ENCODE results near the gene SIRT1.
A peak's percentile ranks its signal among the peaks of the same experiment; 100 is the strongest.
"Not testable (repeated sequence)": the region's sequence is repeated elsewhere in the genome, so short reads cannot be mapped to it uniquely, and the experiment has no call there.

Gene SIRT1

DNA sequence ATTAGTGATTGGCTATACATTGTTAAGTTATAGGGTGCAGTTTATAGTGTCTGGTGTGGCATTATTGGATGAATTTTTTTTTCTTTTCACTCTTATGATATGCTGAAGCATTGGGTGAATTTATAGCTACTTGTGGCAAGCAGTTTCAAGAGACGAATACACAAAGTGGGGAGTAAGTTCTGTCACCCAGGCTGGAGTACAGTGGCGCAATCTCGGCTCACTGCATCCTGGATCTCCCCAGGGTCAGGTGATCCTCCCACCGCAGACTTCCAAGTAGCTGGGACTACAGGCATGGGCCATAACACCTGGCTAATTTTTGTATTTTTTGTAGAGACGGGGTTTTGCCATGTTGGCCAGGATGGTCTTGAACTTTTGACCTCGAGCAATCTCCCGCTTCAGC, 6.3 kb upstream of the SIRT1 start:
- DNase-seq, result no peak

DNA sequence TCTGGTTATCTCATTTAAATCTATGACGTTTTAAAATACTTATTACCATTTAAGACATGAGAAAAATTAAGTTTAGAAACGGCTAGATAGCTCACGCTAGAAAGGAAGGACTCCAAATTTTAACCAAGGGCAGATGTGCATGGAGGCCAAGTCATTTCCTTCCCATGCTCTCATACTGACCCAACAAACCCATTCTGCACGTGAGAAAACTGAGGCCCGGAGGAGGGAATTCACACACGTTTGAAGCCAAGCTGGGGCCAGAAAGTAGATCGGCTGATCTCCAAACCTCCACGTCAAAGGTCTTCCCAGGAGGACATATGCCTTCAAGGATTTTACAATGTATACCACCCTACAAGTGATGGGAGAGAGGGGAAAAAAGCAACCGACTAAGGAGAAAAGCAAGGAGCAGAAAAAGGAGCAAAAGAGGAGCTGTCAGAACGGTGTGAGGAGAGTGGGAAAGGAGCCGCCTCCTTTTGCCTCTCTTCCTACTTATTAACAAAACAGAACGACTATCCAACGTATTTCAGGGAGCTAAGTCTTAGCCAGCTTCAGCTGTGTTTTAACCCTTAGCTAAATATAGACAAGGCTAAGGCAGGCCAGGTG, 645 bp upstream of the SIRT1 start:
- DNase-seq, result no peak

DNA sequence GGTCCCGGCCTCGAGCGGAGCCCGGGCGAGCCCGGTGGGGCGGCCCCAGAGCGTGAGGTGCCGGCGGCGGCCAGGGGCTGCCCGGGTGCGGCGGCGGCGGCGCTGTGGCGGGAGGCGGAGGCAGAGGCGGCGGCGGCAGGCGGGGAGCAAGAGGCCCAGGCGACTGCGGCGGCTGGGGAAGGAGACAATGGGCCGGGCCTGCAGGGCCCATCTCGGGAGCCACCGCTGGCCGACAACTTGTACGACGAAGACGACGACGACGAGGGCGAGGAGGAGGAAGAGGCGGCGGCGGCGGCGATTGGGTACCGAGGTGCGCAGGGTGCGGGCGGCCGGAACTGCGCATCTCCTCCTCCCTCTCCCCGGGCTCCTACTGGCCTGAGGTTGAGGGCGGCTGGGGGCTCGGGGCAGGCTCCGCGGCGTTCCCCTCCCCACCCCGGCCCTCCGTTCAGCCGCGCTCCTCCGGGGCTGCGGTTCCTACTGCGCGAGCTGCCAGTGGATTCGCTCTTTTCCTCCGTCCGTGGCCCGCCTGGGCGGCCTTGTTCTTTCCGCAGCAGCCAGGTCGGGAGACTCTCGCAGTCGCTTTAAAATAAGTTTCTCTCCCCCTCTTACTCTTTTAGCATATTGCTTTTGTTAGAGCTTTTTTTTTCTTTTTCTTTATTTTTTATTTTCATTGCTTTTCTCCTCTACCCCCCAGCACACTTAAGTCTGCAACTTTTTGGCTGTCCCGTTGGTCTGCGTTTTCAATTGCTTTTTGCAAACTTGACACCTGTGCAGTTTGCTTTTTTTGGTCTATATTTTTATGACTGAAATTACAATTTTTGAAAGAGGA, 600 bp downstream of the SIRT1 start:
- DNase-seq, result peak; percentile 8

DNA sequence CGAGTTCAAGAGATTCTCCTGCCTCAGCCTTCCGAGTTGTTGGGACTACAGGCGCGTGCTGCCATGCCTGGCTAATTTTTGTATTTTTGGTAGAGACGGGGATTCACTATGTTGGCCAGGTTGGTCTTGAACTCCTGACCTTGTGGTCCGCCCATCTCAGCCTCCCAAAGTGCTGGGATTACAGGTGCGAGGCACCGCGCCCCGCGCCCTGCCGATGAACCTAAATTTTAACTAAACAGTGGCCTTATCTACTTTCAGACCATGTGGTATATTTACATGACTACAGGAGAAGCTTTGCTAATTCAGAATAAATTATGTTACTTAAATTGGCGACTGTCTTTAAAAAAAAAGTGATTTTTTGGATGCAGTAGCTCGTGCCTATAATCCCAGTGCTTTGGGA, 9.2 kb downstream of the SIRT1 start:
- no peak for DNase-seq

DNA sequence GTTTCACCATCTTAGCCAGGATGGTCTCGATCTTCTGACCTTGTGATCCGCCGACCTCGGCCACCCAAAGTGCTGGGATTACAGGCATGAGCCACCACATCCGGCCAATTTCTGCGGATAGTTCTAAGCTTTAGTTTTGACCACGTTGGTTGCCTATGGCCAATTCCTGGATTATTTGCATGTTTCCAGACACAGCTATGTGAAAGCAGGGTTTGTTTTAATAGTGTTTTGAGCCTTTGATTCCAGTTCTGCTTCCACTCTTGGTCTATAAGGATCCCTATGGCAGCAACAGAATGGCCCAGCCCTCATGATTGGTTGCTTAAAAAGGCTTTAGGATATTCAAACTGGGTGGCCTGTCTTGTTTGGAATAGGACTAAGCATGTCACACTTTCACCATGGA, 19.1 kb downstream of the SIRT1 start:
- DNase-seq, result no peak

DNA sequence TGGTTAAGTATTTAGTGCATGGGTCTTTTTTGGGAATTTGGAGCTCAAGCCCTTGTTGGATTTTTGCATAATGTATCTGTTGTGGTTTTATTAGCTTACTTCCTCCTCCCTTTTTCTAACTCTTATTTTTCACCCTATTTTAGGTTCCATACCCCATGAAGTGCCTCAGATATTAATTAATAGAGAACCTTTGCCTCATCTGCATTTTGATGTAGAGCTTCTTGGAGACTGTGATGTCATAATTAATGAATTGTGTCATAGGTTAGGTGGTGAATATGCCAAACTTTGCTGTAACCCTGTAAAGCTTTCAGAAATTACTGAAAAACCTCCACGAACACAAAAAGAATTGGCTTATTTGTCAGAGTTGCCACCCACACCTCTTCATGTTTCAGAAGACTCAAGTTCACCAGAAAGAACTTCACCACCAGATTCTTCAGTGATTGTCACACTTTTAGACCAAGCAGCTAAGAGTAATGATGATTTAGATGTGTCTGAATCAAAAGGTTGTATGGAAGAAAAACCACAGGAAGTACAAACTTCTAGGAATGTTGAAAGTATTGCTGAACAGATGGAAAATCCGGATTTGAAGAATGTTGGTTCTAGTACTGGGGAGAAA, 28.0 kb downstream of the SIRT1 start:
- no peak for DNase-seq

DNA sequence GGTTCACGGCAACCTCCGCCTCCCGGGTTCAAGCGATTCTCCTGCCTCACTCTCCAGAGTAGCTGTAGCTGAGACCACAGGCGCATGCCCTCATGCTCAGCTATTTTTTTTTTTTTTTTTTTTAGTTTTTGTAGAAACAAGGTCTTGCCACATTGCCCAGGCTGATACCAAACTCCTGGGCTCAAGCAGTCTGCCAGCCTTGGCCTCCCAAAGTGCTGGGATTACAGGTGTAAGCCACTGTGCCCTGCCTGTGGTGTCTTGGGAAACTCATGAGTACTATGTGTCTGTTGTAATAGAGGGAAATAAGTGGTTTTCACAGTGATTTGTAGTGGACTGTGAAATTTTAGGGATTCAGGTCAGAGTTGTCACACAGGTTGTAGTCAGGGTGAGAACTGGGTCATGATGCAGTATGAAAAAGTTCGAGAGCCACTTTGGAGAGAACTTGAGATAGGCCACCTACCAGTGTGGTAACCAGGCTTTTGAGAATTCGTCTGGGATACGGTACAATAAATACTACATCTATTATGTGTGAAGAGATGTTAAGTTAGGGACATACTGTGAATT, 30.4 kb downstream of the SIRT1 start:
- no peak for DNase-seq

DNA sequence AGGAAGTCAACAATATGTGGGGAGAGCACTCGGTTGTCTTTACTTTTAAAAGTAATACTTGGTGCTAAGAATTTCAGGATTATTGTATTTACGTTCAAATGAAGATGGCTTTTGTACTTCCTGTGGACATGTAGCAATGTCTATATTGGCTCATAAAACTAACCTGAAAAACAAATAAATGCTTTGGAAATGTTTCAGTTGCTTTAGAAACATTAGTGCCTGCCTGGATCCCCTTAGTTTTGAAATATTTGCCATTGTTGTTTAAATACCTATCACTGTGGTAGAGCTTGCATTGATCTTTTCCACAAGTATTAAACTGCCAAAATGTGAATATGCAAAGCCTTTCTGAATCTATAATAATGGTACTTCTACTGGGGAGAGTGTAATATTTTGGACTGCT, 32.7 kb downstream of the SIRT1 start:
- no peak for DNase-seq

DNA sequence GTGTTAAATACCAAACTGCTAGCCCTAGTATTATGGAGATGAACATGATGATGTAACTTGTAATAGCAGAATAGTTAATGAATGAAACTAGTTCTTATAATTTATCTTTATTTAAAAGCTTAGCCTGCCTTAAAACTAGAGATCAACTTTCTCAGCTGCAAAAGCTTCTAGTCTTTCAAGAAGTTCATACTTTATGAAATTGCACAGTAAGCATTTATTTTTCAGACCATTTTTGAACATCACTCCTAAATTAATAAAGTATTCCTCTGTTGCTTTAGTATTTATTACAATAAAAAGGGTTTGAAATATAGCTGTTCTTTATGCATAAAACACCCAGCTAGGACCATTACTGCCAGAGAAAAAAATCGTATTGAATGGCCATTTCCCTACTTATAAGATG, 33.2 kb downstream of the SIRT1 start:
- DNase-seq, result no peak

DNA sequence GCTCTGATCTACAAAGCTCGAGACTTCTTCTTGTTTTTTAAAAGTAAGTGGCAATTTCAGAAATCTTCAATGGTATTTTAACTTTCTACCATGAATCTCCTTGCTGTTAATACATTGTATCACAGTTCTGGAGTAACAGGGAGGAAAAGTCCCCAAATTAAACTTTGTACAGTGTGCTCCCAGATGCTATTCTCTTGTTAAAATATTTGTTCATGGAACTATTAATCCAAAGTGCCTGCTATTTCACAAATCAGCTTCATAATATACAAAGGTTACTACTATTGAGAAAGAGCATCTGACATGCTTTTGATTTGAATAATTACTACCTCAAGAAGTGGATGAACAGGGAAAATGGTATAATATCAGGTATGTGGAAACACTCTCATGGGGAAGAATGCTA, 36.6 kb downstream of the SIRT1 start:
- DNase-seq, result no peak

DNA sequence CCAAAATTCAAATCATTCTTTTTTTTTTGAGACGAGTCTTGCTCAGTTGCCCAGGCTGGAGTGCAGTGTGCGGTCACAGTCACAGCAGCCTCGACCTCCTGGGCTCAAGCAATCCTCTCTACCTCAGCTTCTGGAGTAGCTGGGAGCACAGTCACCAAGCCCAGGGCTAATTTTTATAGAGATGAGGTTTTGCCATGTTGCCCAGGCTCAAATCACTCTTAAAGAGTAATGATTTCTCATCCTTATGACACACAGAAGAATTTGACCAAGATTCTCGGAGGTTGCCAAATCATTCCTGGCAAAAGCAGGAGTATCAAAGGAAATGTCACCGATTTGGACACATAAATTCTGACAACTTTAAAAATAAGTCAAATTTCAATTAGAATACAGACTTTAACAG, 39.1 kb downstream of the SIRT1 start:
- no peak for DNase-seq

DNA sequence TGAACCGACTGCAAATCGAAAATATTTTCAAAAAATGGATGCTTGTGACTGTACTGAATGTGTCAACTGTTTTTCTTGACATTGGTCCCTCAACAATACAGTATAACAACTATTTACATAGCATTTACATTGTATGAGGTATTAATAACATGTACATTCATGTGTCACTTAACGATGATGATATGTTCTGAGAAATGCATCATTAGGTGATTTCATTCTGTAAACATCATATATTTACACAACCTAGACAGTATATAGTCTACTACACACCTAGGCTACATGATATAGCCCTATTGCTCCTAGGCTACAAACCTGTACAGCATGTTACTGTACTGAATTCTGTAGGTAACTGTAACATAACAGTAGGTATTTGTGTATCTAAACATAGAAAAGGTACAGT, 39.7 kb downstream of the SIRT1 start:
- DNase-seq, result no peak

DNA sequence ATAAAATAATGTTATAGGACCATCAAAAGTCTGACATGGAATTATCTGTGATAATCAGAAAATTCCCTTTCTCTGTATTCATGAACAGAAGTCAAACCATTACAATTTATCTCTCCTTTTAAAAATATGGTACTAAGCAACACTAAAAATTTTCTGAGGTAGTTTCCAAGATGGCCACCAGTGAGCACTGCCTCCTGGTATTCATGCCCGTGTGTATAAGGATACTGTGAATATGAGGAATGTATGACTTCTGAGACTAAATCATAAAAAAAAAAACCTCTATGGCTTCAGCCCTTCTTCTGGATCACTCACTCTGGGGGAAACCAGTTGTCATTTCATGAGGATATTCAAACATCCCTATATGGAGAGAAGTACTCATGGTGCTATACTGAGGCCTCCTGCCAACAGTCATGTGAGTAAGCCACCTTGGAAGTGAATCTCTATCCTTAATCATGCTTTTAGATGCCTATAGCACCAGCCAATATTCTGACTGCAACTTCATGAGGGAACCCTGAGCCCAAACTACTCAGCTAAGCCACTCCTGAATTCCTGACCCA, 41.1 kb downstream of the SIRT1 start:
- no peak for DNase-seq

DNA sequence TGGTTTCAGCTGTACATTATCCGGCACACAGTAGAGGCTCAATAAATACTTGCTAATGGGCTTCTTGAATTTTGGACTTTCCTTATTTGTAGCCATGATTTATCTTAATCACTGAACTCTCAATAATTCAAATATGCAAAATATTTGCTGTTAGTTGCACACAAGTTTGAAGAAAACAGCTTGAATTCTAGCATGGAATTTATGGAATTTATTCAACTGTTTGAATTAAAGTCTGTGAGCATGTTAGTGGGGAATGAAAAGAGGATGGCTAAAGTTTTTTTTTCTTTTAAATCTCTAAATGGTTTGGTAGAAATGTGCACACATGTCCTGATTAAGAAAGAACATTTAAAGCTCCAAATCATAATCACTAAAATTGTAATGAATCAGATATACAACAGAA, 42.5 kb downstream of the SIRT1 start:
- DNase-seq, result no peak

DNA sequence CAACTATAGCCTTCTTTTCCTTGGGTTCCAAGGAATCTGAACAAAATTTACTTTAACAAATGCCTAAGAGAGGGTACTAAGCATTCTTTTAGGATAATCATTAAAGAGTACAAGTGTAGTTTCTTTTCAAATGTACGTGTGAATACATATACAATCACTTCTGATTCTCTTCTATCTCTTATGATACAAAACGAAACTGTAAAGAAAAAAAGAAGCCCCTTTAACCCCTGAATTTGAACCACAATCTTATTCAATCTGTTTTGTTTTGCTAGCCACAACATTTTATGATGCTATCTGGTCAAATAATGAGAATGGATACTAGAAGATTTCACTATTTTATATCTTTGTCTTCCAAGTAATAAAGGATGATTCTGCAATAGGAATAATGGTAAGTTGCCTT, 48.7 kb downstream of the SIRT1 start:
- DNase-seq, result no peak

DNA sequence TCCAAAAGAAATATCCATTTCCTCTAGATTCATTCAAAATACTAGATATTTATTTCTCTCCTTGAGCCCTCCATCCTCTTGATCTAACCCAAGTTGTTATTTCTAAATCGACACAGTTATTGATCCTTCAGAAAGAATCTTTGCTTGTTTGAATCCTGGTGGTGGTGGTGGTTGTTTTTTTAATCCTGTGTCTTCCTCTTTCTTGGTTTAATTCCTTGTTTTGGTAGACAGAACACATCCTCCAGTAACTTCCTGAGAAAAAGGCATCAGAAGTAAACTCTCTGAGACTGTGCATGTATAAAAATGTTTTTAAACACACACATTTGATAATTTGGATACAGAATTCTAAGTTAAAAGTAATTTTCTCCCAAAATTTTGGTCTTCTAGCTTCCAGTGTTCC, 49.9 kb downstream of the SIRT1 start:
- no peak for DNase-seq

DNA sequence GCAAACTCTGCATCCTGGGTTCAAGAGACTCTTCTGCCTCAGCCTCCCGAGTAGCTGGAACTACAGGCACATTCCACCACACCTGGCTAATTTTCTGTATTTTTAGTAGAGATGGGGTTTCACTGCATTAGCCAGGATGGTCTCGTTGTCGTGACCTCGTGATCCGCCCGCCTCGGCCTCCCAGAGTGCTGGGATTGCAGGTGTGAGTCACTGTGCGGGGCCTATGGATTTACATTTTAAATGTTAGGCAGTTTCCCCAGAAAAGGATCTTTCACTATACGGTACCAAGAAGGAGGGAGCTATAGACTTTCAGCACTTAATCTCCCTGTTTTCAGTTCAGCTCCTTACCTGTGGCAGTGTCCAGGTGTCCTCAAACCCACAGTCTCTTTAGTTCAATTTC, 50.8 kb downstream of the SIRT1 start:
- DNase-seq, result no peak

DNA sequence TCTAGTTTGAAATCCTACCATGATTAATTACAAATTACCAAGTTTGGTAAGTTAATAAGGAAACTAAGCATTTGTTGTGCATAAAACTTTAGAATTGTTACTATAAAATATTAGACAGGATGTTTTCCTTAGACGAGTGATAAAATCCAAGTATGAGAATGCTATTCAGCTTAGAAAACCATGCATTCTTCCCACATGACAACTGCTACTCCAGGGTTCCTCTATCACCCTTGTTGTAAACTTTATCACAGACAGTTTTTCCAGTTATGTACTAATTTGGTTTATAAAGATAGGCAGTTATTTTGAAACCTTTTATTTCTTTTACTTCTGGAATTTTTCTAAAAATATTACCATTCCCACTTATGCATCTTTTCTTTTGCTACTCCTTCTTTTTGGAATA, 52.0 kb downstream of the SIRT1 start:
- no peak for DNase-seq

DNA sequence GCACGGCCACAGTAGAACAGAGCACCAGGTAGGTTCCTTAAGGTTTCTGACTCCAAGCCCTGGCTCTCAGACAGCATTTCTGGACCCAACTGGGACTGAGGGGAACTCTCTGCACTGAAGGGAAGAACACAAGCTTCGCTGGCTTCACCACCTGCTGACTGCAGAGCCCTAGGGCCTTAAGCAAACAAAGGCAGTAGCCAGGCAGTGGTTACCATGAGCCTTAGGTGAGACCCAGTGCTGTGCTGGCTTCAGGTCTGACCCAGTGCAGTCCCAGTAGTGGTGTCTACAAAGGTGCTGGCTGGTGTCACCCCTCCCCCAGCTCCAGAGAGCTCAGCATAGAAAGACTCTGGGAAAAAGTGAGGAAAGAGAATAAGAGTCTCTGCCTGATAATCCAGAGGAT, 59.5 kb downstream of the SIRT1 start:
- no peak for DNase-seq

DNA sequence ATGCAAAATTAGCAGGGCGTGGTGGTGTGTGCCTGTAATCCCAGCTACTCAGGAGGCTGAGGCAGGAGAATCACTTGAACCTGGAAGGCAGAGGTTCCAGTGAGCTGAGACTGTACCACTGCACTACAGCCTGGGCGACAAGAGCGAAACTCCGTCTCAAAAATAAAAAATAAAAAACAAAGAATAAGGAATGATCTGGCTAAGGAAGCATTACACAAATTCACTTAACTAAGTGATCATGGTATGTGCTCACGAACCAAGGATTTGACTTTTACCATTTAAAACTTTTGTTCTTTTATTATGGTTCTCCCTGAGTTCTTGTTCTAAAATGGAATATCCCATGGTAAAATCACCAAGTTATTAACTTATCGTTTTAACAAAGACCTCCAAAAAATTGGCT, 71.2 kb downstream of the SIRT1 start:
- DNase-seq, result no peak

DNA sequence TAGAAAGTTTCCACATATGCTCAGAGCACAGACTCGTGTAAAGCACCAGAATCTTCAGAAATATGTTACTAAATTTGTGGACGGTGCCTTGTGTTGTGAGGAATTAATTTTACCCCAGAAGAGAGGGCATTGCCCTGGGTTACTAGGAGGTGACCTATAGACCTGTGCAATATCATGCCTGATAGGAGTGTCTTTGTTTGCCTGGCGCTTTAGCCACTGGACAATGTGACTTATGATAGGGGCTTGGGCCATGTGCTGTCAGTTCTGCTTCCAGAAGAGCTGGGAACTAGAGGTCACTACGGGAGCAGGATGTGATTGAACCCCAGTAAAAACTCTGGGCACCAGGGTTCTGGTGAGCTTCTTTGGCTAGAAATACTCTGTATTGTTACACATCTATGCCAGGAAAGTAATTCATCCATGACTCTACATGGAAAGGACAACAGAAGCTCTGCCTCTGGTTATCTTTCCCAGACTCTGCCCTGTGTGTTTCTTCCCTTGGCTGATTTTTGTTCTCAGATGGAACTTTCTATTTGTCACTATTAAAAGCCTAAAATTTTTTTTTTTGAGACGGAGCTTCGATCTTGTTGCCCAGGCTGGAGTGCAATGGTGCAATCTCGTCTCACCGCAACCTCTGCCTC, 75.5 kb downstream of the SIRT1 start:
- DNase-seq, result no peak

DNA sequence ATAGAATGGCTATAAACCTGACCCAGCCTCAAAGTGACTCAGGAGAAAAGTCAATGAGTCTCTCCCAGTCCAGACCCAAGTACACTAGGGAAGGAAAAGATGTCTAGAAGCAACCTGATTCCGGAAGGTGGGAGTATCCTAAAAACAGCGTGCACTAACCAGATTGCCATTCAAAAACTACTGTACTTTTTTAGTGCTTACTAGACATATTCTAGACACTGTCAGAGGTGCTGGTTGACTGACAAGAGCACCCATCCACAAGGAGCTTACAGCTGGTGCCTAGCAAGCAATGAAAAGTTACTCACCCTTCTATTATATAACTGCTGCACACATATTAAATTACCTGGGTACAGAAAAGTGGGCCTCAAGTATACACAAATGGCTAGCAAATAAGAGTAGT, 81.0 kb downstream of the SIRT1 start:
- DNase-seq, result no peak

DNA sequence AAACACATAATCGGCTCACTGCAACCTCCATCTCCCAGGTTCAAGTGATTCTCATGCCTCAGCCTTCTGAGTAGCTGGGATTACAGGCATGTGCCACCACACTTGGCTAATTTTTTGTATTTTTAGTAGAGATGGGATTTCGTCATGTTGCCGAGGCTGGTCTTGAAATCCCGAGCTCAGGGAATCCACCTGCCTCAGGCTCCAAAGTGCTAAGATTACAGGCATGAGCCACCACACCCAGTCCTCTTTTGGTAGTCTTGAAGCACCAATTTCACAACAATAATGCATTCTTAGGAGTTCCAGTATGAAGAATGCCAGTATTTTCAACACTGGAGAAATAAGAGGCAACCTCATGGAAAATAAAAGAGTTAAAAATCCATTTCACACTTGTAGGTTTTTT, 81.6 kb downstream of the SIRT1 start:
- not testable (repeated sequence) for DNase-seq

Measured in NCI-H2107 (cell line).